ENCODE data around the gene KLF5. TPM values are rescaled to one million over a fixed set of nuclear protein-coding genes. Genes with fewer than 3 reads are reported as not detected.
"Not testable (repeated sequence)": the region's sequence is repeated elsewhere in the genome, so short reads cannot be mapped to it uniquely, and the experiment has no call there.

The KLF5 gene
- 4.7 TPM for polyA plus RNA-seq (2013, experiment 1 of 2; ENCODE audit: insufficient read length)
- polyA plus RNA-seq (2013, experiment 2 of 2; ENCODE audit: insufficient read length): 5.9 TPM

- peak; percentile 91 for DNase-seq
Observed at GRCh38 chr13:73058736-73059459, at the start of gene KLF5. TSS of gene KLF5 (plus strand) at chr13:73059005. CDS start at chr13:73059328, 323 bp downstream.

GRCh38 chr13:73011751-73012150 is 47.1 kb upstream of the KLF5 start:
- no peak for DNase-seq

DNA sequence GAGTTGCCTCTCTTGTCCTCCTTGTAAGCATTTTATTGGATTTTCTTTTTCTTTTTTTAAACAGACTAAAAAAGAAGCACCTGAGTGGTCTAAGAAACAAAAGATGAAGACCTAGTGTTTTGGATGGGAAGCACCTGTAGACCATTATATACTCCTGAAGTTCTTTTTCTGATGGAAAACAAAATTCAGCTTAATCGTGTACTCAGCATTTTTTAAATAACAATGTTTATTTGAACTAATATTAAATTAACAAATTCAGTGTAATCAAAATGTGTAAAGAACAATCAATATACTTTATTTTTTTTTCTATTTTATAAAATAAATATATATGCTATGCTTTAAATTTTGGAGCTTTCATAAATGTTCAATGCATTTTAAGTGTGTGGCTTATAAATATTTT is 43.0 kb upstream of the KLF5 start:
- DNase-seq: no peak

- peak; percentile 27 for DNase-seq
Observed at GRCh38 chr13:73018336-73018735, 40.5 kb upstream of the KLF5 start.

GRCh38 chr13:73025217-73026012 is 33.4 kb upstream of the KLF5 start:
- DNase-seq: no peak

DNA sequence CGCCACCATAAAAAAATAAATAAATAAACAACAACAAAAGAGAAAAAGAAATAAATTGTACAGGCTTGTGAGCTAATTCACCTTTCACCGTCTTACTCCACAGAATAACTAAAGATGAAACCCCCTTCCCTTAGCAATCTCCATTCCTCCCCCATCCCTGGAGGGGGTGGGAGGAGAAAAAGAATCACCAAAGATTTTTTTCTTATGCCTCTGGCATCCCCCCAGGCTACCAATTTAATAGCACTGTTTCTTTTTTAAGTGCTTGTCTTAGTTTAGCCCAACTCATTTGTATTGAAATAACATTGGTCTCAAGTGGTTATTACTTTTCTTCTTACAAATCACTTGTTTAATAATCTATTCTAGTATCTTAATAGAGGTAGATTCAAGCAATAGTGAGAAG is 23.9 kb upstream of the KLF5 start:
- DNase-seq: no peak

- DNase-seq: no peak
Observed at GRCh38 chr13:73035660-73036059, 23.1 kb upstream of the KLF5 start.

DNA sequence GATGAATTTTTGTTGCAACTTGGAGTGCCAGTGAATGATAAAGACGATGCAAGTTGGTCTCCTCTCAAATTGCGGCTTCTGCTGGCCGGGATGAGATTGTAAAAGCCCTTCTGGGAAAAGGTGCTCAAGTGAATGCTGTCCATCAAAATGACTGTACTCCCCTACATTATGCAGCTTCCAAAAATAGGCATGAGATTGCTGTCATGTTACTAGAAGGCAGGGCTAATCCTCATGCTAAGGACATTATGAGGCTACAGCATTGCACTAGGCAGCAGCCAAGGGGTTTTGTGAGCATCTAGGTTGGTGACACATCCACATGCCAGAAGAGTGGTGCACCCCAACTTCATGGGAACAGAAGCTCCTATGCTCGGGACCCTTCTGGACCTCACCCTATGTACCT is 22.2 kb upstream of the KLF5 start:
- DNase-seq: no peak

DNA sequence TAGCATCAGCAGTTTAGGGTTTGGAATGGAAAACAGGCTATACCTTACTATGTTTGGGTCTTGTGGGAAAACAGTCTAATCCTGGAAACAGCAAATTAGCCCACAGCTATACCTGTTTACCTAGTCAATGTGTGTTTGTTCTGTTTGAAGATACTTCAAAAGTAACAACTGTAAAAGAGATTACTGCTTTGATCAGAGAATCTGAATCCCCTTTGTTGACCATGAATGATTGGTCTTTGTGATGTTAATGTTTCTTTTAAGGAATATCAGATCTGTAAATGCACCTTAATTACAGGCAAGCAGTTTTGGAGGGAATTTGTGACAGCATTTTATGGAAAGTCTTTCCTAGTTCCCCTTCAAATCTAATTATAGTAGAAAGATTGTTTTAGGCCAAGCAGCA is 20.7 kb upstream of the KLF5 start:
- DNase-seq: no peak

GRCh38 chr13:73039201-73040108 is 19.4 kb upstream of the KLF5 start:
- DNase-seq: no peak

GRCh38 chr13:73040484-73040883 is 18.3 kb upstream of the KLF5 start:
- no peak for DNase-seq

DNA sequence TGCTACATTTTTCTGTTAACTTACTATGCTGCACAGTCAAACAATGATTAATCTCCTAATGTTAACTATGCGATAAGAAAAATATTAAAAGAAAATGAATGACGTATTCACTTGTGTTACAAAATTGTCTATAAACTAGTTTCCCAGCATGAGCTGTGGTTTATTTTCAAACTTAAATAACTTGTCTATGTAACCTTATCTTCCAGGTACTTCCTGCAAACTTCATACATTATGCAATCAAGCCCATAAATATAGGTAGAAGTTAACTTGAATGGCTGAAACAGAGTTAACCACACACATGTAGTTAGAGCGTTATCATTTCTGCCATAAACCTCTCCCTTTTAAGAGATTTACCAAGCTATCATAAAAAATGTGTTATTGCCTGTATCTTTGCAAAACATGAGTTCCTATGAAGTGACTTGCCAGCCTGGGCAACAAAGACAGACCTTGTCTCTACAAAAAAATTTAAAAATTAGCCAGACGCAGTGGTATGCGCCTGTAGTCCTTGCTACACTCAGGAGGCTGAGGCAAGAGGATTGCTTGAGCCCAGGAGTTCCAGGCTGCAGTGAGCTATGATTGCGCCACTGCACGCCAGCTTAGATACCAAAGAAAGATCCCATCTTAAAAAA is 17.7 kb upstream of the KLF5 start:
- DNase-seq: no peak

DNA sequence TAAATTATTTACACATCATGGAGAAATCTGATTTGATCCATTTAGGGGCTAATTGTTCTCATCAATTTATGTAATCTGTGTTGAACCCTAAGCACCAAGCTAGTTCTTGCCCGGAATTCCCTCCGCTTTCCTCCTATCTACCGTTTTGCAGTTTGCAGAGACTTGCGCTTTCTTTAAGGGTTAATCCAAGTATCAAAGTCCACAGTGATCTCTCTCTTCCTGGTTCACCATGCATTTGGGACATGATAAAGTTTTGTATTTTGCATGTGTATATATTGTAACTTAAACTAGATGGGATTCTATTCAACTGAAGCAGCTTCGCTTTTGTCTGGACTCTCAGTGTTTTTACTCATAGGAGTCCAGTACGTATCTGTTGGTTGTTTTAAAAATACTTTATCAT is 13.8 kb upstream of the KLF5 start:
- no peak for DNase-seq

DNA sequence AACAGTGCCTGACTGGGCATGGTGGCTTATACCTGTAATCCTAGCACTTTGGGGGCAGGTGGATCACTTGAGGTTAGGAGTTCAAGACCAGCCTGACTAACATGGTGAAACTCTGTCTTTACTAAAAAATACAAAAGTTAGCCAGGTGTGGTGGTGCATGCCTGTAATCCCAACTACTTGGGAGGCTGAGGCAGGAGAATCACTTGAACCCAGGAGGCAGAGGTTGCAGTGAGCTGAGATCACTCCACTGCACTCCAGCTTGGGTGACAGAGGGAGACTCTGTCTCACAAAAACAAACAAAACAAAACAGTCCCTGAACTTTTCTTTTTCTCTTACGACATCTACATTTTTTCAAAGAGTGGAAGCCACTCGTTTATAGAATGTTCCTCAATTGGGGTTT is 10.2 kb upstream of the KLF5 start:
- not testable (repeated sequence) for DNase-seq

DNA sequence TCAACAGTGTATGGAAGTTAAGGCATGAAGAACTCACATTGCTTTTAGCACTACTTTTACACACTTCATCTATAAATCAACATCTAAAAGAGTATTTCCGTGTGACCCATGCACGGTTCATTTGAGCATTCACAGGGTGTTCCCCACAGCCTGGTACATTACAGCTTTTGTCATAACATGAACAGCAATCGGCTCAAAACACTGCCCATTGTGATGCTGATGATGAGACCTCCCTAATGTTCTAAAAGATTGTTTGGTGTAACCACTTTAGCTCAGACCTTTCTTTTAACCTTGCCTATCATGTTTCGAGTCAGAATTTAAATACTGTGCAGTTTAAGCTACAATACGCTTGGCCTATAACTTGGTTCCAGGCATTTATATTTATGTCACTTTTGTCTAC is 4.1 kb upstream of the KLF5 start:
- DNase-seq: no peak

- DNase-seq: peak; percentile 64
Observed at GRCh38 chr13:73055813-73056564, 2.8 kb upstream of the KLF5 start.

- no peak for DNase-seq
Observed at GRCh38 chr13:73056565-73056962, 2.2 kb upstream of the KLF5 start.

DNA sequence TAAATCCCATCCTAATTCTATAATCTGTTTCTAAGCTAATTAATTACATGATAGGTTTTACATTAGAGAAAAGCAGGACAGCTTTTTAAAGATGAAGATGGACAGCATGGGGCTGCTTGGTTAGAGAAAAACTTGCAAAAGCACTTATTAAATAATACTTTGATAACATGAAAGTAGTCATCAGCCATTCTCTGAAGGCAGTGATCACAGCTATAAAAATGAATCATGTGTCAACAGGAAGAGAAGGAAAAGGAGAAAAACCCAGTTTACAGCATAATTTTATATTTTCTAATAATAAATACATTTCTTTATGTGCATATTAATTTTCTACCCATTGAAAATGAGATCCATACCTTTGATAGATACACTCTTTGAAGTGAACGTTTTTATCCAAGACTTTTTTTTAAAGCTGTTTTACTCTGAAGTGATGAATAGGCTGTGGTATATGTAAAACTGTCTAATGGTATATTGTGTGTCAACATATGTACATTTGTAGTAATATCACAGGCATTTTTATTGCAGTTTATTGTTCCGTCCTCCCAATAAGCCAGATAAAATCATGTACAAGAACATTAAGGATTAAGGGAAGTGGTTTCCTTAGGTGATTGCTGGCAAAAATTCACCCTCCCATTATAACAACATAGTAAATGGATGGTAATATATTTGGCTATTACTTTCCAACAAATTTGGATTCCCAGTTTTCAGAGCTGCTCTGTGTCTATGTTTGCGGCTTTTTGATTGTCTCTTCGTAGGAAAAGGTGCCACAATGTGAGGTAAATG is 1.3 kb upstream of the KLF5 start:
- no peak for DNase-seq

DNA sequence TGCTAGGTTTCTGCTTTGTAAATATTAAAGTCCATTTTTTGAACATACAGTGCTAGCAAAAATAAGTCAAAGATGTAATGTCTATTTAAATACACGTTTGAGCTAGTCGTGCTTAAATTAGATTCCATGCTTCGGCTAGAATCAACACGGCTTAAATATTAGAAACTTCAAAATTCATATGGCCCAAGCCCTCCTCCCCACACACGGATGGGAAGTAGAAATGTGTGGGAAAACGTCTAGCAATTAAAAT is 816 bp upstream of the KLF5 start:
- no peak for DNase-seq

DNA sequence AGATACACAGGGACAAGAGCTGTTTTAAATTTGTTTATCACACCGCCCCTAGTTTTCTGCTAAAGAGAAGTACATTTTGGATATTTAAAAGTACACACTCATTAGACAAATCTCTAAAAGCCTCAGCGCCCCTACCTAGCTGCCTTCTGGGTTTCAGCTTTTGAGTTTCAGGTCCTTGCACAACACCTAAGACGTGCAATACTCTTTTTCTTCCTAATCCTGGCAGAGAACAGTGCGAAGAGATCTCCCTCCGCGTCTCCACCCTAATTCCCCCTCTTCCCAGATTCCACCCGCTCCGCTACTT is 421 bp upstream of the KLF5 start:
- DNase-seq: no peak

Measured in fibroblast of skin of scalp (primary cell).